HepG2 (cell line): Measurements from ENCODE around the gene SRSF6. TPM values are rescaled to one million over a fixed set of nuclear protein-coding genes. Genes with fewer than 3 reads are reported as not detected.

Source experiments
- HMGXB3 ChIP-seq: sonication (generic); formaldehyde crosslinking; IDR thresholded peaks from 2 replicates; pipeline ENCODE4 v1.4.0; 2020; ENCODE audit warnings: missing genetic modification reagents, borderline replicate concordance
- KAT2B ChIP-seq: fragments of 150-350 bp; IDR thresholded peaks from 2 replicates; pipeline ENCODE4 v1.6.1; 2014; ENCODE audit warnings: low read depth, low read length, borderline replicate concordance
- POLR2G ChIP-seq: fragments of 200-400 bp; formaldehyde crosslinking; IDR thresholded peaks from 2 replicates; pipeline ENCODE4 v1.6.1; 2018; ENCODE audit warnings: mild to moderate bottlenecking, low read depth, low read length, moderate library complexity
- RBFOX2 ChIP-seq: fragments of 200-400 bp; formaldehyde crosslinking; IDR thresholded peaks from 2 replicates; pipeline ENCODE4 v1.6.1; 2017; ENCODE audit warnings: low read depth, mild to moderate bottlenecking, low read length
- SETDB1 ChIP-seq: sonication (generic); formaldehyde crosslinking; IDR thresholded peaks from 2 replicates; pipeline ENCODE4 v1.5.1; 2020; ENCODE audit warnings: missing genetic modification reagents, mild to moderate bottlenecking, borderline replicate concordance
- SMC3 ChIP-seq: IDR thresholded peaks from 2 replicates; pipeline ENCODE4 v1.6.1; 2011; ENCODE audit warnings: low read length, improper control_type of control experiment
- TGIF2 ChIP-seq: IDR thresholded peaks from 2 replicates; pipeline ENCODE4 v1.6.1; 2016; ENCODE audit warnings: control low read depth, missing compliant biosample characterization
- ZNF205 ChIP-seq: IDR thresholded peaks from 2 replicates; pipeline ENCODE4 v1.6.1; 2018; ENCODE audit warnings: missing biosample characterization, missing genetic modification reagents
- ZNF605 ChIP-seq: sonication (generic); formaldehyde crosslinking; IDR thresholded peaks from 2 replicates; pipeline ENCODE4 v1.8.0; 2022; ENCODE audit warnings: mild to moderate bottlenecking, missing genetic modification reagents
- polyA plus RNA-seq, 8 experiments: library from polyadenylated mRNA; depleted of rRNA in 3 of 8; stranded (reverse) in 7 of 8; unstranded in 1 of 8; fragments of >200 nt; fragmentation: Illumina TruSeq in 4 of 8; extraction: Trizol in 4 of 8; gene quantifications; 2 replicates each; pipeline versions ENCODE4 v1.2.1 to v1.2.3, GENCODE V29; 2011 to 2016; ENCODE audit warnings: low read depth in 4 of 8, missing spikeins in 1 of 8, mixed read lengths in 1 of 8; ENCODE audit not compliant: insufficient read depth in 1 of 8
- total RNA-seq, 5 experiments: library from RNA; depleted of rRNA; stranded (reverse); fragments of >200 nt; fragmentation: Illumina TruSeq; extraction: Trizol; gene quantifications; 2 replicates each; pipeline ENCODE4 v1.2.3, GENCODE V29; 2016; ENCODE audit warnings: low read depth in 1 of 5
- TF ChIP-seq, protein P1 (sequence below), 2 experiments: fragments of 450-650 bp in 1 of 2; sonication (generic) in 1 of 2; formaldehyde crosslinking; IDR thresholded peaks; 2 replicates each; pipeline versions ENCODE4 v1.5.0 to v1.8.0; 2020 to 2022; ENCODE audit warnings: mild to moderate bottlenecking in 1 of 2, missing genetic modification reagents in 1 of 2
- TF ChIP-seq, protein P2 (sequence below): sonication (generic); formaldehyde crosslinking; IDR thresholded peaks from 2 replicates; pipeline ENCODE4 v1.4.0; 2020; ENCODE audit warnings: missing genetic modification reagents

The SRSF6 gene
- total and polyA plus RNA-seq, 2 of the 13 experiments (the other 11 are each of a cell fraction or from before 2014, with no cell fraction given): 156 to 194 TPM

GRCh38 chr20:43463527-43464218 is 6.0 kb downstream of the SRSF6 start (continued):
- TF ChIP-seq SETDB1 (CRISPR knock-in tag) (no peak), KAT2B (no peak), SMC3 (no peak), HMGXB3 (CRISPR knock-in tag) (0 out of 2 replicates have a peak, but pooled peaks have one; percentile 46), POLR2G (peak; percentile 68), ZNF605 (CRISPR knock-in tag) (no peak), RBFOX2 (peak; percentile 71), ZNF205 (CRISPR knock-in tag) (0 out of 2 replicates have a peak, but pooled peaks have one; percentile 32), TGIF2 (CRISPR knock-in tag) (0 out of 2 replicates have a peak, but pooled peaks have one; percentile 39)
- TF ChIP-seq, protein P1, sequence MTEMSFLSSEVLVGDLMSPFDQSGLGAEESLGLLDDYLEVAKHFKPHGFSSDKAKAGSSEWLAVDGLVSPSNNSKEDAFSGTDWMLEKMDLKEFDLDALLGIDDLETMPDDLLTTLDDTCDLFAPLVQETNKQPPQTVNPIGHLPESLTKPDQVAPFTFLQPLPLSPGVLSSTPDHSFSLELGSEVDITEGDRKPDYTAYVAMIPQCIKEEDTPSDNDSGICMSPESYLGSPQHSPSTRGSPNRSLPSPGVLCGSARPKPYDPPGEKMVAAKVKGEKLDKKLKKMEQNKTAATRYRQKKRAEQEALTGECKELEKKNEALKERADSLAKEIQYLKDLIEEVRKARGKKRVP (CRISPR knock-in tag; IDR thresholded peaks at IDR 0.05): peak; percentile 22 to 45; a peak in 2 of 4 replicates
- TF ChIP-seq, protein P2, sequence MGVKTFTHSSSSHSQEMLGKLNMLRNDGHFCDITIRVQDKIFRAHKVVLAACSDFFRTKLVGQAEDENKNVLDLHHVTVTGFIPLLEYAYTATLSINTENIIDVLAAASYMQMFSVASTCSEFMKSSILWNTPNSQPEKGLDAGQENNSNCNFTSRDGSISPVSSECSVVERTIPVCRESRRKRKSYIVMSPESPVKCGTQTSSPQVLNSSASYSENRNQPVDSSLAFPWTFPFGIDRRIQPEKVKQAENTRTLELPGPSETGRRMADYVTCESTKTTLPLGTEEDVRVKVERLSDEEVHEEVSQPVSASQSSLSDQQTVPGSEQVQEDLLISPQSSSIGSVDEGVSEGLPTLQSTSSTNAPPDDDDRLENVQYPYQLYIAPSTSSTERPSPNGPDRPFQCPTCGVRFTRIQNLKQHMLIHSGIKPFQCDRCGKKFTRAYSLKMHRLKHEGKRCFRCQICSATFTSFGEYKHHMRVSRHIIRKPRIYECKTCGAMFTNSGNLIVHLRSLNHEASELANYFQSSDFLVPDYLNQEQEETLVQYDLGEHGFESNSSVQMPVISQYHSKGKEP: no peak
